GM12875 (cell line): ENCODE measurements around the gene HACE1.
"Not testable (repeated sequence)": the region's sequence is repeated elsewhere in the genome, so short reads cannot be mapped to it uniquely, and the experiment has no call there.

Source experiments
- H3K4me3 ChIP-seq: one replicate; pipeline ENCODE4 v1.5.1; 2011; ENCODE audit warnings: low read depth, low read length, control low read depth
- CTCF ChIP-seq: IDR thresholded peaks from 2 replicates; pipeline ENCODE4 v1.5.1; 2011; ENCODE audit warnings: low read depth, mild to moderate bottlenecking, control low read depth, inconsistent platforms, low read length, moderate library complexity, borderline replicate concordance; ENCODE audit not compliant: insufficient read depth

The HACE1 gene

GRCh38 chr6:104855507-104855906, 4.2 kb downstream of the HACE1 start:
- no peak for TF ChIP-seq CTCF

DNA sequence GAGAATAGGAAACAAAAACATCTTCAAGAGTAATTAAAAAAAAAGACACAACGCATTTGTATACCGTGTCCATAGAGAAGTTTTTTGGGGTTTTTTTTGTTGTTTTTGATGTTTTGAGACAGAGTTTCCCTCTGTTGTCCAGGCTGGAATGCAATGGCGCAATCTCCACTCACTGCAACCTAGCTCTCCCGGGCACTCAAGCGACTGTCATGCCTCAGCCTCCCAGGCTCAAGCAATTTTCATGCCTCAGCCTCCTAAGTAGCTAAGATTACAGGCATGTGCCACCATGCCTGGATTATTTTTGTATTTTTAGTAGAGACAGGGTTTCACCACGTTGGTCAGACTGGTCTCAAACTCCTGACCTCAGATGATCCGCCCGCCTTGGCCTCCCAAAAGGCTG, 12.0 kb downstream of the HACE1 start:
- not testable (repeated sequence) for H3K4me3 ChIP-seq

More at GRCh38 chr6:104855507-104855906, 4.2 kb downstream of the HACE1 start:
- H3K4me3 ChIP-seq, result no peak overlapping the region

DNA sequence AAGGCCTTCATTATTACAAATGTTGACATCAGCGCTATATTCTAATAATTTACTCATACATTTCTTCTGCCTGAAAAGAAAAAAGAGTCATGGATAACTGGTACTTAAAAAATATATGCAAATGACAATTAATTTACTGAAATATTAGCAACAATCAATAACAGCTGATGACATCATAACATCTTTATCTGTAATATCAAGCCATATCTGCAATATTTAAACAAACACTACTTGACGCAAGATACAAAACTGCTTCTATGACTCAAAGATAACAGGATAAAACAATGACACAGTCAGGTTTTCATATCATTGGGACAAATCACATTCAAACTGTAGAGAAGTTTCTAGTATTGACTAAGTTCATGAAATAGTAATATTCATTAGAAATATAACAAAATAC, 16.5 kb downstream of the HACE1 start:
- no peak for TF ChIP-seq CTCF
- H3K4me3 ChIP-seq, result no peak overlapping the region

DNA sequence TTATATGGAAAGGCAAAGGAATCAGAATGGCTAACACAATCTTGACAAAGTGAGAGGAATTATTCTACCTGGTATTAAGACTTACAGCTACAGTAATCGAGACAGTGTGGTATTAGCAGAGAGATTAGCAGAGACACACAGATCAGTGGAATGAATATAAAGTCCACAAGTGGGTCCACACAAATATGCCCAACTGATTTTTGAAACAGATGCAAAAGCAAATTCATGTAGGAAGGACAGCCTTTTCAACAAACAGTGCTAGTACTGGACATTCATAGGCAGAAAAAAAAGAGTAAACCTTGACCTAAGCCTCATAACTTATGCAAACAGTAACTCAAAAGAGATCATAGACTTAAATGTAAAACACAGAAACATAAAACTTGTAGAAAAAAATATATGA, 22.6 kb downstream of the HACE1 start:
- H3K4me3 ChIP-seq, result no peak overlapping the region
- TF ChIP-seq CTCF, result no peak

DNA sequence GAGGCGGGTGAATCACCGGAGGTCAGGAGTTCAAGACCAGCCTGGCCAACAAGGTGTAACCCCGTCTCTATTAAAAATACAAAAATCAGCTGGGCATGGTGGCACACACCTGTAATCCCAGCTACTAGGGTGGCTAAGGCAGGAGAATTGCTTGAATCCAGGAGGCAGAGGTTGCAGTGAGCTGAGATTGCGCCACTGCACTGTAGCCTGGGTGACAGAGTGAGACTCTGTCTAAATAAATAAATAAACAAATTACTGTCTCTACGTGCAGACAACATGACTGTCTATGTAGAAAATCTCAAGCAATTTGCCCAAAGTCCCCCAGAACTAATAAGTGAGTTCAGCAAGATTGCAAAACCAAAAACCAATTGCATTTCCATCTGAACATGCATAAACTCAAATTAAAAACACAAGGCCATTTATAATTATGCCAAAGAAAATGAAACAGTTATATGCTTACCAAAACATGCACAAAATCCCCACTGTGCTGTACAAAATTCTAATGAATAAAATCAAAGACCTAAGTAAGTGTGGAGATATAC, 23.2 kb downstream of the HACE1 start:
- not testable (repeated sequence) for H3K4me3 ChIP-seq

- H3K4me3 ChIP-seq, result no peak overlapping the region
- no peak for TF ChIP-seq CTCF
Measured at GRCh38 chr6:104835782-104836181, 23.9 kb downstream of the HACE1 start.

GRCh38 chr6:104829183-104829958, 30.3 kb downstream of the HACE1 start:
- H3K4me3 ChIP-seq, result no peak overlapping the region
- TF ChIP-seq CTCF, result no peak

DNA sequence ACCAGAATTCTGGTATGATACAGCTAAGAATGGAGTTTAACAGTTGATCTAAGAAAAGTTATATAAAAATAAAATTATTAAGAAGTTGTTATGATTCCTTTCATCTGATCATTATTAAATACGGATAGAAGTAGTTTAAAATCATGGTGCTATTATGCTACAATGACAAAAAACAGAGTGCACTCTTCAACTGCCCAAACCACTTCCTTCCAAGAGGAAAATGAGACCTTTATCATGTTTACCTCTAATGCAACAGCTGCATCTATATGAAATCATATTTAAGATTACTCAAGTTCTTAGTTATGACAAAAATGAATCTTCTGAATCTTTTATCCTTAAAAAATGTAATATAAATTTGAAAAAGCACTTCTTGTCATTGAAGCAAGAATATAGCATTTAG, 31.2 kb downstream of the HACE1 start:
- no peak for TF ChIP-seq CTCF
- no peak overlapping the region for H3K4me3 ChIP-seq

- not testable (repeated sequence) for H3K4me3 ChIP-seq
Measured at GRCh38 chr6:104820820-104821219, 38.9 kb downstream of the HACE1 start.
